NCI-H2196 (cell line): Measurements from ENCODE around the gene NSA2.
"Not testable (repeated sequence)": the region's sequence is repeated elsewhere in the genome, so short reads cannot be mapped to it uniquely, and the experiment has no call there.

Experiments used
- DNase-seq: peaks from one replicate; lab custom pipeline; 2025; ENCODE audit not compliant: unreplicated experiment; lab: John Stamatoyannopoulos, UW

The NSA2 gene

DNA sequence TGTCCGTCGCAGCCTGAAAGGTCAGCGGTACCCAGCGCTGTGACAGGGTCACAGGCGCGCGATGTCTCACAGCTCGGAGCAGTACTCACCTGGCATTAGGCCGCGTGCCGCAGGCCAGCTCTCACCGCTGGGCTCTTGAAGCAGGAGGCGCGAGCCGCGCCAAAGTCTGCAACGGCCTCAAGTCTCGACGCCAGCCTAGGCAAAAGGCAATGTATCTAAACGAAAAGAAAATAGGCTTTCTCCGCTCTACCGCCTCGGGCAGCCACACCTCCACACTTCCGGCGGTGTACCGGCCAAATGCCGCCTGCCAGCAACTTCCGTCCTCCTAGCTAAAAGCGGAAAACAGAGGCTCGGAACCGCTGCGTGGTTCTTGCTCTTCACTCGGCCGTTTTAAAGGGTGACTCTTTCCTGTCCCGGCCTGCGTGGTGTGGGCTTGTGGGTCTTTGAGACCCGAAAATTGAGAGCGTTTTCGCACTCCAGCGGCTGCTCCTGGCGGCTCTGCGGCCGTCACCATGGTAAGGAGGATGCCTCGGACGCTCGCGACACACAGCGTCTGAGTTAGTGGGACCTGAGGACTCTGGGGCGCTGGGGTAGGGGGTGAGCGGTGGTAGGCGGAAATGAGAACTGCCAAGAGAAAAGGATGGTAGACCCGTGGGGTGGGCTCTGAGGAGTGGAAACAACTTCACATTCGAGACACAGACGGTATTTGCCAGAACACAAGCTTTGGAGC, at the start of gene NSA2, which contains the start of gene GFM2:
NSA2 (plus strand) TSS at position 401 of the 730 bp plus-strand sequence; CDS start at position 513, 112 bp downstream.
GFM2 (minus strand) TSS at position 269 of the 730 bp plus-strand sequence. CDS start 3,375 bp downstream, outside the sequence.
- DNase-seq = peak; percentile 80

DNA sequence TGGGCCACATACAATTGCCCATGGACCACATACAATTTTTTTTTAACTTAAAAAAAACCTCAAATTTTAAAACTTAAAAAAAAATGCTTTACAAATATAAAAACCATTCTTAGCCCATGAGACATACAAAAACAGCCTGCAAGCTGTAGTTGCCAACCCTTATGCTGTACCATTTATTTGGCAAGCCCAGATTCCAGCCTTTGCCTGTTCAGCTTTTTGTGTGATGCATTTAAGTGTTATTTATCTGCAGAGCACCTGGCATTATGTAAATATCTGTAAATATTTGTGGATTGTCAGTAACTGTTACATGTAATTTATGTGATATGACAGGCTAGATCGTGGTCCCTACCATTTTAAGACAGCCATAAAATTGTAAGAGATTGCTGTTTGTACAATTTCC, 49.5 kb upstream of the NSA2 start:
- DNase-seq = no peak

DNA sequence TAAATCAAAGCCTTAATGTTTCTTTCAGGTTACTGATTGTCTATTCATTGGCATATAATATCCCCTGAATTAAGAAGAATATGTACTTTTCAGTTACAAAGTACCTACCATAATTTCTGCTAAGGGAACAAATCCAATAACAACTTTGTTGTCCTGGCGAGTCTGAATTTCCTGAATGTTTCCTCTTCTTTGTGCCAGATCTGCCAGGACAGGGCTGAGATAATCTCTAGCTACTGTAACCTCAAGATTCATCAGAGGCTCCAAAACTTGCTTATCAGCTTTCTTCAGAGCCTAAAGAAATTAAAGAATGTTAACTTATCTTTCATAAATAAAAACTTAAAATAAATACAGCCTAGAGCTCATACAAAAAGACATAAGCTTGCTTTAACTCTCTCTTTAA, 44.8 kb upstream of the NSA2 start:
- no peak for DNase-seq

DNA sequence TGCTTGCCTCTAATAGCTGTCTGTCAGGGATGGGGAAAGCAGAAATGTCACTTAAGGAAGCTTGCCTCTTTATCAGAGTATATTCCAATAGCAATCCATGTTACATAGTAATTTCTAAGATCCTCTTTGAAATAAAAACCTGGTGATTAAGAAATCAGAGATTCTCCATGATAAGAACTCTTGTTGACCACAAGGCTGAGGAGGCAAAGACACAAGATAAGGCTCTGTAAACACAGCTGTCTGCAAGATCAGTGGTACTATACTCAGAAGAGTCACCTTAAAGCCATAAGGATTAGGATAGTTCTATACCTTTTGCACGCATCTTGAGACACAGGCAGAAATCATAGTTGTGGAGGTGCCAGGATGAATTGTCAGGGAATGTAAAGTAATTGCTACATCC, 41.7 kb upstream of the NSA2 start:
- DNase-seq = no peak

DNA sequence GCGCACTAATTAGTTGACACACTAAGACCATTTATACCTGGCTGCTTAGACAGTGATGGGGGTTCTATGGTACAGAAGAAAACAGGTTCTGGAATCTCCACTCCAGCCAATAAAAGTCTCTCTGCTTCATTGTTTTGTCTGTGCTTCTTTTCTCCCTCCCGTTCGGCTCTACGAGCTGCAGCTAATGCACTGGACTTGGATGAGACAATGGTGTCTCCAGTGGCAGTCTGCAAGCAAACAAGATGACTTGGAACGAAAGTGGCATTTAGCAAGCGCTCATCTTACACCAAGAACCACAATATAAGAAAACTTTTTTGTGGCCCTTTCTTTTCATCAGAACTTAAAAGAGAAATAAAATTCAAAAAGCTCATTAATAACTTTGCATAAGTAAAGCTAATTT, 30.3 kb upstream of the NSA2 start:
- DNase-seq = no peak

DNA sequence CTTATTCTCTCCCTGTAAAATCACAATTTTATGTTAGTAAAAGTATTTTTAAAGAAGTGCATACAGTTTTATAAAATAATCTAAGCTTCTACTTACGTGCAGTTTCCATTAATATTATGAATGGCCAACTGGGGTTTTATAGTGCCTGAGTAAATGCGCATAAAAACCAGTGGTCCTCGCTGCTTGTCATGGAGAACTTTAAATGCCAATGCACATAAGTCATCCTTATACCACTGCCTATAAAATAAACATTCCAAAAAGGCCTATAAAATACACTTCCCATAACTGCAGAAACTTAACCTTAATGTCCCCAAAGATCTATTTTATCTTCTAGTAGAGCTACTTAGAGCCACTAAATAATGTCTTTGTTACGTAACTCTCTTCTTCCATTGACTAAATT, 28.6 kb upstream of the NSA2 start:
- no peak for DNase-seq

DNA sequence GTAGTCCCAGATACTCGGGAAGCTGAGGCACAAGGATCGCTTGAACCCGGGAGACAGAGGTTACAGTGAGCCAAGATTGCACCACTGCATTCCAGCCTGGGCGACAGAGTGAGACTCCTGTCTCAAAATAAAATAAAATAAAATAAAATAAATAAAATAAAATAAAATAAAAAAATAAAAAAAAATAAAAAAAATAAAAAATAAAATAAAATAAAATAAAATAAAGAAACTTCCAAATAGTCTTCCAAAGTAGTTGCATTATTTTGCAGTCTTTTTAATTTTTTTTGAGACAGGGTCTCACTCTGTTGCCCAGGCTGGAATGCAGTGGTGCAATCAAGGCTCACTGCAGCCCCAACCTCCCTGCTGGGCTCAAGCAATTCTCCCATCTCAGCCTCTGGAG, 18.3 kb upstream of the NSA2 start:
- not testable (repeated sequence) for DNase-seq

DNA sequence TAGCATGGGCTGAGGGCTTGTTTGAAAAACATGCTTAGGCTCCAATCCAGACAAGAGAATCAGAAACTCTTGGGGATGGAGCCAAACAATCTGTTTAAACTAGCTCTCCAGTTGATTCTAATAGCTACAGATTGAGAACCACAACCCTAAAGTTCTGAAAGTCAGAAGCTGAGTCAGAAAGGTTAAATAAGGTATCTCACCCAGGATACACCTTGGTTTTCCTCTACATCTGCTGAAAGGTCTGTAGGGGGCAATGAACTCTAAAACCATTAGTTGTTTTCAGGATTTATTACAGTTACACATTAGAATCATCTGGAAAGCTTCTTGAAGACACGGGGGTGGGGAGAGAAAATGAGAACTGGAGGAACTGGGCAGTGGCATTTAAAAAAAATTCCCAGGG, 5.8 kb upstream of the NSA2 start:
- DNase-seq = no peak

DNA sequence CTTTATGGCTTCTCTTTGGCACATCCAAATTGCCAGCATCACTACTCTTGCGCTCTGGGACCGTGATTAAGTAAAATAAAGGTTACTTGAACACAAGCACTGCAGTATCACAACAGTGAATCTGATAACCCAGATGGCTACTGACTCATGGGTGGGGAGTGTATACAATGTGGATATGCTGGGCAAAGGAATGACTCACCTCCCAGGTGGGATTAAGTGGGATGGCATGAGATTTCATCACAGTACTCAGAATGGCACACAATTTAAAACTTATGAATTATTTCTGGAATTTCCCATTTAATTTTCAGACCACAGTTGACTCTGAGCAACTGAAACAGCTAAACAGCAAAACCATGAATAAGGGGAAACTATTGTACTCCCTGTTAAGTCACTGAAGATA, 4.5 kb upstream of the NSA2 start:
- no peak for DNase-seq

DNA sequence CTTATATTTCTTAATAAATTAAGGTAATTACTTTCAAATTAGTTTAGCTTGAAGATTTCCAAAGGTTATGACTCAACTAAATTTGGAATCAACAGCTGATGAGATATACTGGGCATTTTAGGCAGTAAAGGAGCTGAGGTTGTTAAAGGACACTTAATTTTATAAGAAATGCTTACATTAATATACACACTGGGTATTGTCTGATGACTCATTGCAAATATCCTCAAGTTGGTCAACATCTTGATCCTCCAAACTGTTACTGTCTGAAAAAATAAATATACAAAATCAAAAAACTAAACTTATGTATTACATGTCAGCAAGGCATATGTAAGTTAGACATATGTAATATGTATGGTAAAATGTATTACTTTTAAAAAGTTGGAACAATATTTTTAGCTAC, 3.5 kb upstream of the NSA2 start:
- no peak for DNase-seq

DNA sequence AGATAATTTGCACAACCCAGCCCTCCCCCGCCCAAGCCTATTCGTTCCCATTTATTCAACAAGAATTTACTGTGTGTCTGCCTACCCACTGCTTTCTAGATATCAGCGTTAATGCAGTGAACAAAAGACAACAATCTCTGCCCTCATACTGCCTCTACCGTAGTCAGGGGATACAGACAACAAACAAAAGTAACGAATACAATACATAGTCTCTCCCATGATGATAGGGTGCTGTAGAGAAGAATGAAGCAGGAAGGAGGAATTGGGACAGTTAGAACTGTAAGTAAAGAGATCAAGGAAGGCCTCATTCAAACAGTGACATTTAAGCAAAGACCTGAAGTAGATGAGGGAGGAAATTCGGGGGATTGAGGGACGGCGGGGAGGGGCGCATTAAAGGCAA, 1.8 kb upstream of the NSA2 start:
- no peak for DNase-seq

DNA sequence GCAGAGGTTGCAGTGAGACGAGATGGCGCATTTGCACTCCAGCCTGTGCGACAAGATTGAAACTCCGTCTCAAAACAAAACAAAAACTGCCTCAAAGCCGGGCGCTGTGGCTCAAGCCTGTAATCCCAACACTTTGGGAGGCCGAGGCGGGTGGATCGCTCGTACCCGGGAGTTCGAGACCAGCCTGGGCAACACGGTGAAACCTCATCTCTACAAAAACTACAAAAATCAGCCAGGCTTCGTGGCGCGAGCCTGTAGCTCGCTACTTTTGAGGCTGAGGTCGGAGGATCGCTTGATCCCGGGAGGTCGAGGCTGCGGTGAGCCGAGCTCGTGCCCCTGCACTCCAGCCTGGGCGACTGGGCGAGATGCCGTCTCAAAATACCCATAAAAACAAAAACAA, 1.1 kb upstream of the NSA2 start:
- no peak for DNase-seq

DNA sequence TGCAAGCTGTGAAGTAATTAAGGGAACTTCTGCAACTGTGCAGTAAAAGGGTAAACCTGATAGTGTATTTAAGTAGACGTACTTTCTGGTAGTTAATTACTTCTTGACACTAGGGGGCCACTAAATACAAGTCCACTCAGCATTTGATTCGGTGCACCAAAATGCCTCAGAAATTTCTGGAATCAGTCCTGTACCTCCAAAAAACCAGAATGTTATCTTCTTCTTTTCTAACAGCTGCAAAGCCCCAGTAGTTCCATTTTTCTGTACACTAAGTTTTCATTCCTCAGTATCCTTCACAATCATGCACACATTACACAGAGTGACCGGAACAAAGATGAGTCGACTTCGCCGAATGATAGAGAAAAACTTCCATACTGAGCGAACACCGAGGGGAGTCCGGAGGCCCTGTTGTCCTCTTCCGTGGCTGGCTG, 616 bp upstream of the NSA2 start:
- no peak for DNase-seq

DNA sequence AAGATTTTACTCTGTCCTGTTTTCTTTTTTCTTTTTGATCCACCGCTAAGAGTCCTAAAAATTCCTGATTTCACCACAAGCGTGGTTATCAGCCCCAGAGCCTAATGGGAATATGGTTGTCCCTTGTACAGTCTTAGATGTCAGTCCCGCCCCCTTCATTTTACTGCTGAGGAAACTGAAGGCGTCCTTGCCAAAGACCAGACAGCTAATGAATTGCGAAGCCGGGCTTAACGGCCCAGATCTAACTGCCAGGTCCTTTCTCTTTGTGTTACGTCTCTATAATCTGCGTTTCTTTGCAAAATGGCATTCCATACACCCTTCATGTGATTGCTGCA, 497 bp downstream of the NSA2 start:
- DNase-seq = no peak

DNA sequence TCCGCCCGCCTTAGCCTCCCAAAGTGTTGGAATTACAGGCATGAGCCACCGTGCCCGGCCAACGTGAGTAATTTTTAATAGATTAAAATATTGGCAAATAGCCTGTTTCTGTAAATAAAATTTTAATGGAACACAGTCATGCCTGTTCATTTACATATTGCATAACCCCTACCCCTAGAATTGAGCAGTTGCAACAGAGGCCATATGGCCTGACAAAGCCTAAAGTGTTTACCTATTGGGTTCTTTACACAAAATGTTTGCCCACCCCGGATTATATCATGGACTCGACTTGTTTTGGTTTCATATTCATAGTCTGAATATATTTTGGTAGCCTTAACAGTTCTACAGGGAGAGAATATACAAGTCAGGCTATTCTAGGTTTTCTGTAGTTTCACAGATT, 5.3 kb downstream of the NSA2 start:
- no peak for DNase-seq

DNA sequence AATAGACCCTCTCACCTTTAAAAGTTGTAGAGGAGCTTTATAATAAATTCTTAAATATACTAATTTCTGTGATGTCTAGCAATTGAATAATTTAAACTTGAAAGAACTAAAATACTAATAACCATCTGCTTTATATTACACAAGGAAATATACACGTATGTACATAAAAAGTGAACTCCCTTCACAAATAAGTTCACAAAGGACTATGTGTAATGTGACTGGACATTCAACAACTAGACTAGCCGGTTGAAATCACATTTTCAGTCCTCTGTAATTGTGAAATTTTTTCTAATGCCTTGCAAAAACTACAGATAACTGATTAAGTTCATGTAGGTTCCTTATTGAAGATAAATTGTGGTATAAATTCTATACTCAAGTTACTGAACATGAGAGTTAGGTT, 11.6 kb downstream of the NSA2 start:
- no peak for DNase-seq

DNA sequence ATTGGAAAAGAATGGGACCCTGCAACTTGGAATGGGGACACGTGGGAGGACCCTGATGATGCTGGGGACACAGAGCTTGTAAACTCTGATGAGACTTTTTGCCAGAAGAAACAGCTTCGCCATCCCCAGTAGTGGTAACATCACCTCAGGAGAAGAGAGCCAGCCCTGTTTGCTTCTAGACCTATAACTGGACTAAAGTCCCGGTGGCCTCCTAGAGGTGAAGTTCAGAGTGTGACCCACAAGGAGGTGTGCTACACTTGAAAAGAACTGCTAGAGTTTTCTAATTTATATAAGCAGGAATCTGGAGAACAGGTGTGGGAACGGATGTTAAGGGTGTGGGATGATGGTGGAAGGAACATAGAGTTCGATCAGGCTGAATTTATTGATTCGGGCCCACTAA, 19.8 kb downstream of the NSA2 start:
- DNase-seq = no peak

DNA sequence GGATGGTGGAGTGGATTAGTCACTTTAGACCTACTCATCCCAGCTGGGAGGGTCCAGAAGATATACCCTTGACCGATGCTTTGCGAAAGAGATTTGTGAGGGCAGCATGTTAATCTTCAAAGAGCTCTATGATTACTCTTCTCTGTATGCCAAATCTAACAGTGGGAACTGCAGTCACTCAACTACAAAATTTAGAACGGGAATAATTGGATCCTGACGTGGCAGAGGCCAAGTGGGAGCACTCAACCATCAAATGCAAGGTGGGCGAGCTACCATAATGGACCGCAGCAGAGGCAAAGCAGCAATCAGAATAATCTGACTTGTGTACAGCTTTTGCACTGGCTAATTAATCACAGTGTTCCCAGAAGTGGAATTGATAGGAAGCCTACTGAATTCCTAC, 20.4 kb downstream of the NSA2 start:
- DNase-seq = no peak

DNA sequence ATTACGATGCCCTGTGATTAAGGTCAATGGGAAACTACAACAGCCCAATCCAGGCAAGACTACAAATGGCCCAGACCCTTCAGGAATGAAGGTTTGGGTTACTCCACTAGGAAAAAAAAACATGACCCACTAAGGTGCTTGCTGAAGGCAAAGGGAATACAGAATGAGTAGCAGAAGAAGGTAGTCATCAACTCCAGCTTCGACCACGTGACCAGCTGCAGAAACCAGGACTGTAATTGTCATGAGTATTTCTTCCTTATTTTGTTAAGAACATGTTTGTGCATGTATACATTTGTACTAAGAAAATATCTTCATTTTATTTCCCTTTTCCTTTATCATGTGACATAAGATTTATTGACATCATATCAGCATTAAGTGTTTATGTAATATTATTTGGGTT, 24.6 kb downstream of the NSA2 start:
- DNase-seq = not testable (repeated sequence)

DNA sequence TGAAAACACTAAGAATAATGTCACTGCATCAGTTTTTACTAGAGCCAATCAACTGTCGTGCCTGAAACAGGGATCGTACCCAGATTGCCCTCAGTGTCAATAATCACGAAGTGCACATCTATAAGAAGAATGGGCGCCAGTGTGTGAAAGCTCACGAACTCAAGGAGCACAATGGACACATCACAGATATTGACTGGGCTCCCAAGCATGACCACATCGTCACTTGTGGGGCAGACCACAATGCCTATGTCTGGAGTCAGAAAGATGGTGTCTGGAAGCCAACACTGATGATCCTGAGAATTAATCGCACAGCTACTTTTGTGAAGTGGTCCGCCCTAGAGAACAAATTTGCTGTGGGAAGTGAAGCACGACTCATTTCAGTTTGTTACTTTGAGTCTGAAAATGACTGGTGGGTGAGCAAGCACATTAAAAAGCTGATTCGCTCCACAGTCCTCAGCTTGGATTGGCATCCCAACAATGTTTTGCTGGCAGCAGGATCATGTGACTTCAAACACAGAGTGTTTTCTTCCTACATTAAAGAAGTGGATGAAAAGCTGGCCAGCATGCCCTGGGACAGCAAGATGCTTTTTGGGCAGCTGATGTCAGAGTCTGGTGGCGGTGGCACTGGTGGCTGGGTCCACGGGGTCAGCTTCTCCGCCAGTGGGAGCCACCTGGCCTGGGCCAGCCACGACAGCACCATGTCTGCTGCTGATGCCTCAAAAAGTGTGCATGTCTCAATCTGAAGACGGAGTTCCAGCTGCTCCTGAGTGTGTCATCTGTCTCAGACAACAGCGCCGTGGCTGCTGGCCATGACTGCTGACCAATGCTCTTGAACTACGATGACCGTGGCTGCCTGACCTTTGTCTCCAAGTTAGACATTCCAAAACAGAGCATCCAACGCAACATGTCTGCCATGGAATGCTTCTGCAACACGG, 32.2 kb downstream of the NSA2 start:
- DNase-seq = no peak

DNA sequence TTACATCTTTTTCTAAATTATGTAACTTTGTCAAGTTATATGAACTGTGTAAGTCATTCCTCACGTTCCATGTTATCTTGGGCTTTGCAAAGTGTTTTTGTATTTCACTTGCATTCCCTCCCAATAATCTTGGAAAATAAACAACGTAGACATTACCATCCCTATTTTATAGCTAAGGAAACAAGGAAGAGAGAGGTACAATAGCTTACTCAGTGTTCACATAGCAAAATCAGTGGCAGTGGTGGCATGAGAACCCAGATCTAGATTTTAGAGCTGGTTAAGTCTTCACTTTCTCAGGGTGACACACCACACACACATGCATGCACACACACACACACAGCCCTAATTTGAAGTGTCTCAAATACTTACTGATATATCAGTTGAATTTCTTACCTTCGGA, 34.1 kb downstream of the NSA2 start:
- no peak for DNase-seq

DNA sequence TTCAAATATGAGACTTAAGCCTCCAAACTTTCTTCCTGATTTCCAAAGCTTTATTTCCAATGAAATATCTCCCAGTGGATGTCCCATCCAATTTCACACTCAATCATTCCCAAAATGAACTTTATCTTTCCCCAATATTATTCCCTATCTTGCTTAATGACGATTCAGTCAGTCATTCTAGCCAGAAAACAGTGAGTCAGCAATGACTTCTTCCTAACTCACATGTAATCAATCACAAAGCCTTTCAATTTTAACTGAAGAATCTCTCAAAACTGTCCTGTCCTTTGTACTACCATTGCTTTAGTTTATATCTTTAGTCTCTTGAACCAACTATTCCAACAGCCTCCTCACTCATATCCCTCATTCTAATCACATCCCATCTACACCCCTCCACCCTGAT, 34.9 kb downstream of the NSA2 start:
- DNase-seq = no peak
